Chondrocyte (in vitro differentiated cells): ENCODE data around the gene TAF1C. TPM values are rescaled to one million over a fixed set of nuclear protein-coding genes. Genes with fewer than 3 reads are reported as not detected.

ENCODE experiments used
- DNase-seq: peaks from one replicate; pipeline ENCODE4 v3.0.0; 2021; ENCODE audit warnings: mixed read lengths, low spot score
- H3K27ac Mint-ChIP-seq: one replicate; pipeline ENCODE4 v1.8.0; 2021; ENCODE audit warnings: mild to moderate bottlenecking, moderate library complexity, mixed read lengths; ENCODE audit not compliant: unreplicated experiment
- H3K27me3 Mint-ChIP-seq: 2 replicates; pipeline ENCODE4 v1.8.0; 2021; ENCODE audit warnings: low read depth, mixed read lengths
- H3K36me3 Mint-ChIP-seq: 2 replicates; pipeline ENCODE4 v1.8.0; 2021; ENCODE audit warnings: low read depth, mixed read lengths
- H3K4me1 Mint-ChIP-seq: 2 replicates; pipeline ENCODE4 v1.8.0; 2021; ENCODE audit warnings: low read depth, mild to moderate bottlenecking, mixed read lengths
- H3K4me3 Mint-ChIP-seq: one replicate; pipeline ENCODE4 v1.8.0; 2021; ENCODE audit warnings: mild to moderate bottlenecking, moderate library complexity, mixed read lengths; ENCODE audit not compliant: unreplicated experiment
- H3K9me3 Mint-ChIP-seq: 2 replicates; pipeline ENCODE4 v1.8.0; 2021; ENCODE audit warnings: low read depth, mixed read lengths
- total RNA-seq: library from RNA; stranded (reverse); gene quantifications from 3 replicates; pipeline ENCODE4 v1.2.1, GENCODE V29; 2021
- TF ChIP-seq, protein P1 (sequence below): fragments of 200-600 bp; sonication (generic); IDR thresholded peaks from 2 replicates; pipeline ENCODE4 v1.5.0; 2021; ENCODE audit warnings: antibody characterized with exemption, mild to moderate bottlenecking, moderate library complexity

The TAF1C gene
- total RNA-seq, 1 donor from 2014 or later = 22.2 TPM

DNA sequence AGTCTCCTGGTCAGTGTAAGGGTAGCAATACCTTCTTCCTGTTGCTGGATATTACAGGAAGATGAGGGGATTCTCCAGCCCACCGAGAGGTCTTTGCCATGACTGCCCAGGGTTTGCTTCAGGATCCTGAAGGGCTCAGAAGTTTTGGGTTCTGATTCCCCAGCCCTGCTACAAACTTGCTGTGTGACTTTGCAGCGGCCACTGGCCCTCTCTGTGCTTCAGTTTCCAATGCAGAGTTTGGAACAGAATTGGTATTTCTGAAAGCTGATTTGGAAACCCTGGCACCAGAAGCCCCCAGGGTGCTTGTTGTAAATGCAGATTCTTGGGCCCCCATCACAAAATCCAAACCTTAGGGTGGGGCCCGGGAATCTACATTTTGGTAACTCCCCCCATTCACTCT is 38.3 kb upstream of the TAF1C start:
- peaks cover 21% of the 10 kb centered on the region for H3K4me1 Mint-ChIP-seq
- peaks cover 38% of the 10 kb centered on the region for H3K27me3 Mint-ChIP-seq
- DNase-seq = no peak
- H3K9me3 Mint-ChIP-seq = no peaks in the 10 kb centered on the region
- no peaks in the 10 kb centered on the region for H3K36me3 Mint-ChIP-seq
- TF ChIP-seq, protein P1, sequence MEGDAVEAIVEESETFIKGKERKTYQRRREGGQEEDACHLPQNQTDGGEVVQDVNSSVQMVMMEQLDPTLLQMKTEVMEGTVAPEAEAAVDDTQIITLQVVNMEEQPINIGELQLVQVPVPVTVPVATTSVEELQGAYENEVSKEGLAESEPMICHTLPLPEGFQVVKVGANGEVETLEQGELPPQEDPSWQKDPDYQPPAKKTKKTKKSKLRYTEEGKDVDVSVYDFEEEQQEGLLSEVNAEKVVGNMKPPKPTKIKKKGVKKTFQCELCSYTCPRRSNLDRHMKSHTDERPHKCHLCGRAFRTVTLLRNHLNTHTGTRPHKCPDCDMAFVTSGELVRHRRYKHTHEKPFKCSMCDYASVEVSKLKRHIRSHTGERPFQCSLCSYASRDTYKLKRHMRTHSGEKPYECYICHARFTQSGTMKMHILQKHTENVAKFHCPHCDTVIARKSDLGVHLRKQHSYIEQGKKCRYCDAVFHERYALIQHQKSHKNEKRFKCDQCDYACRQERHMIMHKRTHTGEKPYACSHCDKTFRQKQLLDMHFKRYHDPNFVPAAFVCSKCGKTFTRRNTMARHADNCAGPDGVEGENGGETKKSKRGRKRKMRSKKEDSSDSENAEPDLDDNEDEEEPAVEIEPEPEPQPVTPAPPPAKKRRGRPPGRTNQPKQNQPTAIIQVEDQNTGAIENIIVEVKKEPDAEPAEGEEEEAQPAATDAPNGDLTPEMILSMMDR = no peak
- H3K27ac Mint-ChIP-seq = no peak overlapping the region
- H3K4me3 Mint-ChIP-seq = no peak overlapping the region

DNA sequence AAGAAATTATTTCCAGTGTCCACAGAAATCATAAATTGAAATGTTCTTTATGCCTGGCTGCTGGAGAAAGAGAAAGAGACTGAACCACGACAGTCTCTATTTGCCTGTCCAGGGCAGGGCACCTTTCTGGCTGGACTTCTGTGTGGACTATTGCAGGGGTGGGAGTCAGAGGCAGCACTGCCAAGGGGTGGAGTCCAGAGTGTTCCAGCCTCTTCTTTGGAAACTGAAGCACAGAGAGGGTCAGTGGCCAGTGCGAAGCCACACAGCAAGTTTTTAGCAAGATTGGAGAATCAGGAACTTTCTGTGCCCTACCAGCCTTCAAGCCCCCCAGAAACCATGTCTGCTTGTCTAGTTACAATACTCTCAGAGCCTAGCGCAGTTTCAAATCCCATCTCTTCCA is 37.7 kb upstream of the TAF1C start:
- DNase-seq = no peak
- Mint-ChIP-seq H3K36me3 (no peaks in the 10 kb centered on the region), H3K4me1 (peaks cover 21% of the 10 kb centered on the region), H3K4me3 (no peak overlapping the region), H3K27me3 (peaks cover 39% of the 10 kb centered on the region), H3K9me3 (no peaks in the 10 kb centered on the region), H3K27ac (no peak overlapping the region)
- TF ChIP-seq, protein P1 = no peak

DNA sequence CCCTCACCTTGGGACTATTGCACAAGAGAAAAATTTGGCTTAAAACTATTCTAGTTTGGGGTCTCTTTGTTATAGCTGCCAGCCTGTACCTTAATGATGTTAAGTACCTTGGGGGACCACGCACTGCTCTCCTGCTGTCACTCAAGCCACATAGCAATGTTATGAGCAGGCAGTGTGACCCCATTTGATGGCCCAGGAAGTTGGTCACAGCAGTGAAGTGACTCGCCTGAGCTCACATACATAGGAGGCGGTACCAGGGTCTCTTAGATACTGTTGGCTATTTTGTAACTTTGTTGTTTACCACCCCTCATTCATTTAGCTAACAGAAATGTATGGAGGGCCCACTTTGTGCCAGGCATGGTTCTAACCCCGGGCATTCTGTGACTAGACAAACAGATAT is 36.6 kb upstream of the TAF1C start:
- Mint-ChIP-seq H3K9me3 (no peaks in the 10 kb centered on the region), H3K4me3 (no peak overlapping the region), H3K27me3 (peaks cover 46% of the 10 kb centered on the region), H3K27ac (no peak overlapping the region), H3K4me1 (peaks cover 16% of the 10 kb centered on the region), H3K36me3 (no peaks in the 10 kb centered on the region)
- DNase-seq = no peak
- TF ChIP-seq, protein P1 = no peak

DNA sequence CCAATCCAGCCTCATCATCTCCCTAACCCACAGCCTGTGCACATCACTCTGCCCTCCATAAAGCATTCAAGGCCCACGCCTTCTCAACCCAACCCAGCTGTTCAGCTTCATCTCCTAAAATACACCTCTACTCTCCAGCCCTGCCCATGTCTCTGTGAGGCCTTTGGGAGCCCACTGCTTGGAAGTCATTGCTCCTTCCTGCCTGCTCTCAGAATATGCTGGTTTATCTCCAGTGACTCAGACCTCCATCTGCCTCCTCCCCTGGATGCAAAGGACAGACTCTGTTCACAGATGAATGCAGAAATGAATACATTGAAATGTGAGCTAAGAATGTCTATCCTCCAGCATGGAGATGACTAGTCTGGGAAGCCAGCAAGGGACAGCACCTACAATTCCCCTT is 34.0 kb upstream of the TAF1C start:
- Mint-ChIP-seq H3K27me3 (peaks cover 51% of the 10 kb centered on the region), H3K36me3 (peaks cover 3% of the 10 kb centered on the region), H3K27ac (no peak overlapping the region), H3K9me3 (no peaks in the 10 kb centered on the region), H3K4me3 (no peak overlapping the region), H3K4me1 (peaks cover 5% of the 10 kb centered on the region)
- no peak for DNase-seq
- TF ChIP-seq, protein P1 = no peak

DNA sequence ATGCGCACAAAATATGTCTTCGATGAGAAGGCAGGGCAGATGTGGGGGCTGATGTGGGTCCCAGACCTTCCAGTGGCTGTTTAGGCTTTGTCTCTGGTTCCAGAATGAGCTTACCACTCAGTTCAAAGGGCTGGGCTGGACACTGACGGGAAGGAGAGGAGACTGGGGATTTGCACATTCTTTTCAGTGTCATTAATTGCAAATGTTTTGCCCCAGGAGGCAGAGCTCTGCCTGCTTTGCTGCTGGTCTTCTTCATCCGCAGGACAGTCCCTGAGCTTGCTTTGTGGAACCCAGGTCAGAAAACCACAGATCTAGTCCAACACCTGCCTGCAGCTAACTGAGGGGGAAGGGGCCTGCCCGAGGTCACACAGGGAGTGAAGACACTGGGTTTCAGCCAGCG is 32.1 kb upstream of the TAF1C start:
- Mint-ChIP-seq H3K4me3 (no peak overlapping the region), H3K9me3 (no peaks in the 10 kb centered on the region), H3K27me3 (peaks cover 44% of the 10 kb centered on the region), H3K36me3 (peaks cover 3% of the 10 kb centered on the region), H3K4me1 (peaks cover 5% of the 10 kb centered on the region), H3K27ac (no peak overlapping the region)
- TF ChIP-seq, protein P1 = no peak
- DNase-seq = no peak
